Astrocyte (in vitro differentiated cells and primary cell): ENCODE data around the gene ABHD16A.

Experiments used
- CTCF ChIP-seq: IDR thresholded peaks from 2 replicates; pipeline ENCODE4 v1.5.1; 2011; ENCODE audit warnings: low read depth, mild to moderate bottlenecking, inconsistent platforms, low read length, moderate library complexity; ENCODE audit not compliant: insufficient read depth
- EZH2 ChIP-seq: IDR thresholded peaks from 2 replicates; pipeline ENCODE4 v1.6.1; 2012; ENCODE audit warnings: mild to moderate bottlenecking, low read length, inconsistent platforms; ENCODE audit not compliant: insufficient read depth

GRCh38 chr6:31737991-31738979 is 35.2 kb upstream of the ABHD16A start:
- TF ChIP-seq CTCF: no peak
- TF ChIP-seq EZH2: no peak
